Brain pericyte (primary cell): ENCODE results near the gene ATL2.
"Not testable (repeated sequence)": the region's sequence is repeated elsewhere in the genome, so short reads cannot be mapped to it uniquely, and the experiment has no call there.

Source experiments
- DNase-seq: peaks from one replicate; pipeline ENCODE4 v3.0.0-alpha.2; 2012; ENCODE audit warnings: low read depth, low spot score

Gene ATL2

DNA sequence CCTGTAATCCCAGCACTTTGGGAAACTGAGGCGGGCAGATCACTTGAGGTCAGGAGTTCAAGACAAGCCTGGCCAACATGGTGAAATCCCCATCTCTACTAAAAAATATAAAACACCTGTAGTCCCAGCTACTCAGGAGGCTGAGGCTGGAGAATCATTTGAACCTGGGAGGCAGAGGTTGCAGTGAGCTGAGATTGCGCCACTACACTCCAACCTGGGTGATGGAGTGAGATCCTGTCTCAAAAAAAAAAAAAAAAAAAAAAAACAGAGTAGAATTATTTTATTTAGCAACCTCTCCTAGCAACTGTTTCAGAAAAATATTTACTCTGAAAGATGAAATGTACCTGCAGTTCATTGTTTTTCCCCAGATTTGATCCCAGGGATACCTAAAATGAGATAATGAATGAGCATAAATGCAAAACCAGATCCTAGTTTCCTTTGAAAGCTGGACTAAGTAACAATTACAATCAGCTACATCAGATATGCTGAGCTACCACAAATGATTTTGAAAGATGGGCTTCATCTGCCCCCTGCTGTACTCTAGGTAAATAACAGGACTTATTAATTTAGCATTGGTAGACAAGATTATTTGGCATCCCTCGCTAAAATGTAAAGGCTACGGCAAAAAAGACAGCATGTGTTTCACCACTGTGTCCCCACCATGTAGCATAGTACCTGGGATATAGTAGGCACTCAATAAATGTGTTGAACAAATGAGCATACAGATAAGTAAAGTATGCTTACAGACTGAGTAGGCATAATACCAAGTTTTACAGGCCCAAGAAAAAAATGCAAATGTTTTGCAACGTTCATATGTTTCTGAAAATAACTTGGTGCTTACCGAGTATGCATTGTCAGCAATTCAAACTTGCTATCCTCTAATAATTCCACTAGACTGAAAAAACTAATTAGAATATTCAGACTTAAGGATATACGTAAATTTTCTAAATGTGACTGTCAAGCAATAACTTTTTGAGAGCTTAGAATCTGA is 102.5 kb downstream of the ATL2 start:
- peak; percentile 45 for DNase-seq

DNA sequence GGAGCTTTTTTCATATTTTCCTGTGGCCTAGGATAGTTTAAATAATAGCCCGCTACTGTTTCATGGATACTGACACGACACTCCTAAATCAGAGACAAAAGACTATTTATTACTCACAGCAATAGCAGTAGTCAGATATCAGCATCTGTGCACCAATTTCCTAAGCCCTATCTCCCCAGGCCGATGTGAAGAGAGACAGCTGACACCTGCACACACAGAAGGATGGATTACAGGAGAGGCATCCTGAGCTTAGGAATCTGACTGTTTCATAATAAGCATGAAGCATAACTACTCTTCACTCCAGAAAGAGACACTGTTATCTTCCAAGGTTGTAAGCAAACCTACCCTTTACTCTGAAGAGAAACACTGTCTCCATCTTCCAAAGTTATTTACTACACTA is 105.4 kb downstream of the ATL2 start:
- no peak for DNase-seq

- DNase-seq, result no peak
These were observed 107.7 kb downstream of the ATL2 start for GRCh38 chr2:38269421-38269820.

DNA sequence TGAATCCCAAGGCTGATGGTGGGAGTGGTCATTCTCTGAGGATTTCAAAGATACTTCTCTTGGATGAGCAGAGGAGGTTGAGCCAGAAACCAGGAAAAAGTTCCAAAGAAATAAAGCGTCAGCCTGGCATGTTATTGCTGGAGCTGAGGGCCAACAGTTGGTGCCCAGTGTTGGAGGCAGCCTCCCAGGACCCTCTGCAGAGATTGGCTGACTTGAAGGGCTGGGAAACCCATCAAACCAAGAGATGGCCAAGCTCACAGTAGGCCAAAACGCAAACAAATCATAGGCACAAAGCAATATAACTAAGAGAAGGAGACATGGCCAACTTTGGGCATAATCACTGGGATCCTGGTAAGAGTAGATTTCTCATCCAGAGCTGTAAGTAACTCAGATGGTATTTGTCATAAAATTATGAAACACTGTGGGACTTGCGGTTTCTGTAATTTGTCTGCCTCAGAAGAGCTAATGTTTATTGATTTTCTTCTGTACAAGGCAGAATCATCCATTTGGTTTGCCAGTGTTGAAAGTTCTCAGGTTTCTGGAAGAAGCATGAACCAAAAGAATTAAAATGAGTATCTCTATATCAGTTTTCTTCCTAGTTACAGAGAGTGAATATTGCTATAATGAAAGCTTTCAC is 108.3 kb downstream of the ATL2 start:
- DNase-seq, result no peak

GRCh38 chr2:38268001-38268400 is 109.1 kb downstream of the ATL2 start:
- DNase-seq, result no peak

DNA sequence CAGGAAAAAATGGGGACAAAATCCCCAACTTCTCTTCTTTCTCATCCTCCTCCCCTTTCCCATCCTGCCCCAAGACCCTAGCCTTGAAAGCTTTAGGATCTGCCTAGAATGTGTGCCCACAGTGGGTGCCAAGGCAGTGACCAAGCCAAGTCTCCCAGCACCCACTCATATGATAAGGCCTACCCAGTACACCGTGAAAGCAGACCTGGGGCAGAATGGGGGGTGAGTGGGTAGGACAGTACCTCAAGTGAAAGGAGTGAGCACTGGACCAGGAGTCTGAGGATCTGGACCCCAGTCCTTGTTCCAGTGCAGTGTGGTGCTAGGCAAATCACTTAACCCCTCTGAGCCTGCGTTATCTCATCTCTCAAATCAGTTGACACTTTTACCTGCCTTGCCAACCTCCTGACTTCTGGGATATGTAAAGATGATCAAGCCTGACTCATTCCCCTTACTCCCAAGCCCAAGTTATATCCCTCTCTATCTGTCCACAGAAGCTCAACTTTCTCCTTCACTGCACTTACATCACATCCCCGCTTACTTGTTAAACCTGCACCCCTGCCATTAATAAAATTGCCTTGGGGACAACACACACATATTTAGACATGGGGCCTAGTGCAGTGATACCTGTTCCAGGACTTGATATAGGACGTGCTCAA is 109.7 kb downstream of the ATL2 start:
- no peak for DNase-seq

DNA sequence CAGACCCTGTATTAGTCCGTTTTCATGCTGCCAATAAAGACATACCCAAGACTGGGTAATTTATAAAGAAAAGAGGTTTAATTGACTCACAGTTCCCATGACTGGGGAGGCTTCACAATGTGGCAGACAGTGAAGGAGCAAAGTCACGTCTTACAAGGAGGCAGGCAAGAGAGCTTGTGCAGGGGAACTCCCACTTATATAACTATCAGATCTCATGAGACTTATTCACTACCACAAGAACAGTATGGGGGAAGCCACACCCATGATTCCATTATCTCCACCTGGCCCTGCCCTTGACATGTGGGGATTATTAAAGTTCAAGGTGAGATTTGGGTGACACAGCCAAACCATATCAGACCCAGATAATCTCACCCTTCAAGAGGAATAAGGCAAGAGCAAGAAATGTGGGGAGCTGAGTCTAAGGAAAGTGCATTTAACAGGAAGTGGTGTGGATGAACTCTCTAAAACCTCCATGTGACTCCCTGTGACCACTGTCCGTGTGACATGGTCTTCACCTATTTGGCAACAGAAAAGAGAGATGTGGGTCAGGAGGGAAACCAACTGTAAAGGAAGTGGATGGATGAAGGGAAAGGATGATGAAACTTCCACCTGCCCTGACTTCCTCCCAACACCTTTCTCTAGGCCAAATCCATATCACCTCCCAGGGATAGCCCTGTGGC is 110.6 kb downstream of the ATL2 start:
- no peak for DNase-seq

DNA sequence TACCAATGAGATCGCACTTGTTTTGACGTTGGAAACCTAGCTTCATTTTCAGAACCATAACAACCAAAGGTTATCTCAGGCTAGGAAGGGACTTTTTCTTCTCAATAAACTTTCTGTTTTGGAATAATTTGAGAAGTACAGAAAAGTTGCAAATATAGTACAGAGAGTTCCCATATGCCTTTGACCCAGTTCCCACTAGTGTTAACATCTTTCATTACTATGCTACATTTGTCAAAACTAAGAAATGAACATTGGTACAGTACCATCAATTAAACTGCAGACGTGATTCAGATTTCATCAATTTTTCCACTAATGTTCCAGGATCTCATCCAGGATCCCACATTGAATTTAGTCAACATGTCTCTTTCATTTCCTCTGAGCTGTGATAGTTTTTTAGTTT is 111.6 kb downstream of the ATL2 start:
- DNase-seq, result no peak

DNA sequence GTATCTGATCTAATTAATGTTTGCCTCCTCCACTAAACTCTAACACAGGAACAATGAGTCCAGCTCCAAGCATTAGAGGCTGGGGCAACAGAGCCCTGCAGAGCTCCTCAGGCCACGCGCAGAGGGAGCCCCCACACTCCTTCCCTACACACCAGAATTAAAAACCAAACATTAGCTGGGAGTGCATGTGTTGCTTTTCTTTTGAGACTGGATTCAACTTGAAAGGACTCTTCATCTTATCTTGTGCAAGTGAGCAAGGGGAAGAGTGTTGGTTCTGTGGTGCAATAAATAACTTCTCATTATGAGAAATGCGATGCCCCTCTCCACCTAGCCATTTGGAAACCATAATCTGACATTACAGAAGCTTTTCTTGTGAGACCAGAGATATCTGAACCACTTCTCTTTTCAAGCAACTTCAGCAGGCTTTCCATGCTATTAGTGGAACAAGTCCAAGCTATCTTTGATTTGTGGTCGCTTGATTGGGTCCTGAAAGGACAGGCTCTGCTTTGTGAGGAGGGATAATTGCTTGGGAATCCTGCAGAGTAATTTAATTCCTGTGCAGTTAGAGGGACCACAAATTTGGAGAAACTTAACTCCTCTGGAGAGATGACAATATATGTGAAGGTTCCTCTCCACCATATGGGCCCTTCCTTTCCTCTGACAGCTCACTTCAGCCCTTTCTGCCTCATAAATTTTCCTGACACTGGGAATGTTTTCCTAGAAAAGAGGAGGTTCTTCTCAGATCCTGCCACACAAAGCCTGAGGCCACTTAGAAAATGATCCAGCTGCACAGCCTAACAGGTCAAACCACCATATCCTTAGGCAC is 112.5 kb downstream of the ATL2 start:
- no peak for DNase-seq

DNA sequence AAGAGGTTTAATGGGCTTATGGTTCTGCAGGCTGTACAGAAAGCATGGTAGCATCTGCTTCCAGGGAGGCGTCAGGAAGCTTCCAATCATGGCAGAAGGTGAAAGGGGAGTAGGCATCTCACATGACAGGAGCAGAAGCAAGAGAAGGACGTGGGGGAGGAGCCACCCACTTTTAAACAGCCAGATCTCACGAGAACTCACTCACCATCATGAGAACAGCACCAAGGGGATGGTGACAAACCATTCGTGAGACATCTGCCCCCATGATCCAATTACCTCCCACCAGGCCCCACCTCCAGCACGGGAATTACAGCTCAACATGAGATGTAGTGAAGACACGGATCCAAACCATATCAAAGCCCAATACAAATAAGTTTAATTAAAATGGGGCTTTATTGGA is 113.8 kb downstream of the ATL2 start:
- DNase-seq, result no peak

DNA sequence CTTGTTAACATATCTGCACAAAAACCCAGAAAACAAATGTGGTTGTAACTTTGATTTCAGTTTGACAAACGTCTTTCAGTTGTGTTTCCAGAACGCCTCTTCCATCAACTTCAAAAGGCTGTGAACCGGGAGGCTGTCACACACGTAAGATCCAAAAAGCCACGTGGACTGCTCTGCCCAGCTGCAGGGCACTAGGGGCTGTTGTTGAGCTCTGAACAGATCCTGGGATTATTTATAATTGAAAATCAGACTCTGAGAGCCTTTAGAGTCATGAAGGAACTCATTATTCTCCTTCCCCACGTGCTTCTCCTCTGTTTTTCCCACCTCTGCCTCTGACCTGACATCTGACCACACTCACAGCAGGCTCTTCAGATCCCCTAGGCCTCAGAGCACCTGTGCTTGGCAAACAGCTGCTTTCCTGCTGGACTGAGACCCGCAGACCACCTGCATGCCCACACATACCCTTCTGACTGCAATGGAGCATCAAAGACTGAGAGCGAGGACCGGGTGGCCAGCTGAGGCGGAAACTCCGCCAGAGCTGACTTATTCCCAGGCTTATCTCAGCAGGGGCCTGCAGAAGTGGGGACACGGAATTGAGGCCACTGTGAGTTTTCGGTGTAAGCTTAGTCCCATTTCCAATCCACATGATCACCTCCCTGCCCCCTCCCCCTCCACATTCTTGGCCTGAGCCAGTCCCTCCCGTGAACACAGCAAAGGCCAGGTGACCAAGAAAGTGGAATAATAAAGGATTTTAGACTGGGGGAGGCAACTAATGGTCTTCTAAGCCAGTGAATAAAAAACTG is 114.8 kb downstream of the ATL2 start:
- DNase-seq, result no peak

DNA sequence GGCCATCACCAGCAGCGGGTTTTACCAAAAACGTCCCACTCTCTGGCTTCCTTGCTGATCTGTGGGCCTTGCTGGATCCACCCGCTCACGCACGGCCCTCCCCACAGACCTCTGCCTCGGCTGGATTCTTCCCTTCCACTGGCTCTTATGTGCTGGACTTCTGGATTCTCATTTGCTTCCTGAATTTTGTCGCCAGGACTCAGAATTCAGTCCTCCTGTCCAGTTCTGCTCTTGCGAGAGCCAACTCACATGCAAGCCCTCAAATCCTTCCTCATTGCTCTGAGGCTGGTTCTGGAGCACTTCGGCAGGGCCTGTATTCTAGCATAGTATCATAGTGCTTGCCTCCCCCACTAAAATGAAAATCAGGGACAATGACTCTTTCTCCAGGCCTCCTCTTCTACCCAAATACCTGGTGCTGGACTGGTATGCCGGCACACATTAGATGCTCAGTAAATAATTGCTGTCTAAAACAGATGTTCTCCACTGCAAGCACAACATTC is 115.5 kb downstream of the ATL2 start:
- no peak for DNase-seq

GRCh38 chr2:38260972-38261371 is 116.1 kb downstream of the ATL2 start:
- no peak for DNase-seq

- DNase-seq, result no peak
These were observed 116.6 kb downstream of the ATL2 start for GRCh38 chr2:38260469-38260868.

DNA sequence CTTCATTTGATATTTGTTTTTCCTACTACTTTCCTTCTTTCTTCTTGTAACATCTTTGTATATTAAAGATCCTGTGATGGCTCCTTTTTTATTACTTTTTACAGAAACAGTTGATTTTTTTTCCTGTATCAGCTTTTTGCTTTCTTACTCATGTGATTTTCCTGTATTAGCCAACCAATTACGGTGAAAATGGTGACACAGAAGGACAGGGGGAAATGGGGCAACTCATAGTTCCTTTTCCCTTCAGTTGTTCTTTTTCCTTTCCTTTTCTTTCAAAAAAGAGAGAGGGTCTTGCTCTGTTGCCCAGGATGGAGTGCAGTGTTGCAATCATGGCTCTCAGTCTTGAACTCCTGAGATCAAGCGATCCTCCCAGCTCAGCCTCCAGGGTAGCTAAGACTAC is 117.8 kb downstream of the ATL2 start:
- no peak for DNase-seq

DNA sequence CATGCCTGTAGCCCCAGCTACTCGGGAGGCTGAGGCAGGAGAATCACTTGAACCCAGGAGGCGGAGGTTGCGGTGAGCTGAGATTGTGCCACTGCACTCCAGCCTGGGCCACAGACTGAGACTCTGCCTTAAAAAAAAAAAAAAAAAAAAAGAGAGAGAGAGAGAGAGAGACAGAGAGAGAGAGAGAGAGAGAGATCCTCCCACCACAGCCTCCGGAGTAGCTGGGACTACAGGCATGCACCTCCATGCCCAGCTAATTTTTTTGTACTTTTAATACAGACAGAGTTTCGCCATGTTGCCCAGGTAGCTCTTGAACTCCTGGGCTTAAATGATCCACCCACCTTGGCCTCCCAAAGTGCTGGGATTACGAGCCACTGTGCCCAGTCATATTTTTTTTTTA is 119.4 kb downstream of the ATL2 start:
- not testable (repeated sequence) for DNase-seq

GRCh38 chr2:38256610-38257009 is 120.5 kb downstream of the ATL2 start:
- DNase-seq, result no peak

GRCh38 chr2:38255211-38255610 is 121.9 kb downstream of the ATL2 start:
- no peak for DNase-seq

DNA sequence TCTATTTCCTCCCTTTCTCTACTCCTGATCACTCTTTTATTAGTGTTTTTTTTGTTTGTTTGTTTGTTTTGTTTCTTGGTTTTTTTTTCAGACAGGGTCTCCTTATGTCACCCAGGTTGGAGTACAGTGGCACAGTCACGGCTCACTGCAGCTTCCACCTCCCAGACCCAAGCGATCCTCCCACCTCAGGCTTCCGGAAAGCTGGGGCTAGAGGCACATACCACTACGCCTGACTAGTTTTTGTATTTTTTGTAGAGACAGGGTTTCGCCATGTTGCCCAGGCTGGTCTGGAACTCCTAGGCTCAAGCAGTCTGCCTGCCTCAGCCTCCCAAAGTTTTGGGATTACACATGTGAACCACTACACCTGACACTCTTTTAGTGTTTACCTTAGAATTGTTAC is 122.3 kb downstream of the ATL2 start:
- no peak for DNase-seq

DNA sequence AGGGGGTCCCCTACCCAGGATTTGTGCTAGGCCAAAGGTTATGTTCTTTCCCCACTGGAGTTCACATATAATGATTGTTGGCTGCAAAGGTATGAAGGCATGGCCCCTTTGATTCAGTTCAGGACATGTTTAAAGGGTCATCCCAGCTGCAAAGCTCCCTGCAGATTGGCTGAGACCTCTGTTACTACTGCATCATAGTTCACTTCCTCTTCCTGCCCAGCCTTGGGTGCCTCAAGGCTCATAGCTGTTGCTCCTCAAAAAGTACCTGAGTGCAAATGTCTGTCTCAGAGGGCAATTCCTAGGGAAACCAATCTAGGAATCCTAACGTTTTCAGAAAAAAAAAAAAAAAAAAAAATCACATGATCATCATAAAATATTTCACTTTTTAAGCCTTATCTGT is 125.1 kb downstream of the ATL2 start:
- DNase-seq, result no peak
